Astrocyte (in vitro differentiated cells and primary cell): ENCODE measurements around the gene UPB1.

Source experiments
- CTCF ChIP-seq: IDR thresholded peaks from 2 replicates; pipeline ENCODE4 v1.5.1; 2011; ENCODE audit warnings: low read depth, mild to moderate bottlenecking, inconsistent platforms, low read length, moderate library complexity; ENCODE audit not compliant: insufficient read depth
- EZH2 ChIP-seq: IDR thresholded peaks from 2 replicates; pipeline ENCODE4 v1.6.1; 2012; ENCODE audit warnings: mild to moderate bottlenecking, low read length, inconsistent platforms; ENCODE audit not compliant: insufficient read depth

- TF ChIP-seq CTCF = no peak
- TF ChIP-seq EZH2 = no peak
Measured at GRCh38 chr22:24453853-24454252, 41.3 kb upstream of the UPB1 start.
